Measurements from ENCODE around the gene OR5AN1.
"Not testable (repeated sequence)": the region's sequence is repeated elsewhere in the genome, so short reads cannot be mapped to it uniquely, and the experiment has no call there.

OR5AN1 gene

GRCh38 chr11:59358595-59358994, at the start of gene OR5AN1:
Gene OR5AN1, plus strand, starts transcription at chr11:59358895. Its CDS starts 5,564 bp downstream, at chr11:59364459.
- DNase-seq (ENCODE audit: low spot score) = no peak

- no peak for DNase-seq (ENCODE audit: low spot score)
These were observed 23.7 kb upstream of the OR5AN1 start for GRCh38 chr11:59335001-59335400.

GRCh38 chr11:59336176-59336575, 22.5 kb upstream of the OR5AN1 start:
- no peak for DNase-seq (ENCODE audit: low spot score)

- DNase-seq (ENCODE audit: low spot score) = no peak
These were observed 21.8 kb upstream of the OR5AN1 start for GRCh38 chr11:59336931-59337330.

- not testable (repeated sequence) for DNase-seq (ENCODE audit: low spot score)
These were observed 9.0 kb upstream of the OR5AN1 start for GRCh38 chr11:59349657-59350056.

GRCh38 chr11:59355226-59355625, 3.5 kb upstream of the OR5AN1 start:
- DNase-seq (ENCODE audit: low spot score) = no peak

- no peak for DNase-seq (ENCODE audit: low spot score)
These were observed 2.1 kb upstream of the OR5AN1 start for GRCh38 chr11:59356561-59356960.

- no peak for DNase-seq (ENCODE audit: low spot score)
These were observed 675 bp upstream of the OR5AN1 start for GRCh38 chr11:59358020-59358419.

- no peak for DNase-seq (ENCODE audit: low spot score)
These were observed 6.7 kb downstream of the OR5AN1 start for GRCh38 chr11:59365232-59366018.

- no peak for DNase-seq (ENCODE audit: low spot score)
These were observed 9.7 kb downstream of the OR5AN1 start for GRCh38 chr11:59368238-59369022.

GRCh38 chr11:59372324-59372723, 13.6 kb downstream of the OR5AN1 start:
- DNase-seq (ENCODE audit: low spot score) = not testable (repeated sequence)

- no peak for DNase-seq (ENCODE audit: low spot score)
These were observed 21.8 kb downstream of the OR5AN1 start for GRCh38 chr11:59380263-59381059.

- DNase-seq (ENCODE audit: low spot score) = no peak
These were observed 35.5 kb downstream of the OR5AN1 start for GRCh38 chr11:59394186-59394585.

- no peak for DNase-seq (ENCODE audit: low spot score)
These were observed 42.0 kb downstream of the OR5AN1 start for GRCh38 chr11:59400461-59401261.

GRCh38 chr11:59401262-59401552, 42.5 kb downstream of the OR5AN1 start:
- DNase-seq (ENCODE audit: low spot score) = no peak

- no peak for DNase-seq (ENCODE audit: low spot score)
These were observed 44.9 kb downstream of the OR5AN1 start for GRCh38 chr11:59403546-59403945.

GRCh38 chr11:59413646-59414045, 55.0 kb downstream of the OR5AN1 start:
- DNase-seq (ENCODE audit: low spot score) = no peak

GRCh38 chr11:59415111-59415510, 56.4 kb downstream of the OR5AN1 start:
- DNase-seq (ENCODE audit: low spot score) = no peak

- DNase-seq (ENCODE audit: low spot score) = no peak
These were observed 57.9 kb downstream of the OR5AN1 start for GRCh38 chr11:59416613-59417012.

GRCh38 chr11:59417023-59417422, 58.3 kb downstream of the OR5AN1 start:
- DNase-seq (ENCODE audit: low spot score) = no peak

- DNase-seq (ENCODE audit: low spot score) = no peak
These were observed 59.5 kb downstream of the OR5AN1 start for GRCh38 chr11:59418156-59418555.

All from hematopoietic multipotent progenitor cell treated with erythropoietin and hydrocortisone succinate and interleukin-3 and kit ligand, for 15 days (in vitro differentiated cells).